Esophagus muscularis mucosa (tissue), 4 donors: ENCODE results near the gene PAPSS2.

Experiments
- CTCF ChIP-seq, 3 experiments: fragments of 200-600 bp in 2 of 3; fragments of 450-650 bp in 1 of 3; sonication (generic) in 2 of 3; IDR thresholded peaks; one replicate each; pipeline ENCODE4 v1.5.1; 2017 to 2019; ENCODE audit warnings: antibody characterized with exemption in 3 of 3, mild to moderate bottlenecking in 2 of 3, moderate library complexity in 1 of 3
- EP300 ChIP-seq: sonication (generic); formaldehyde crosslinking; IDR thresholded peaks from one replicate; pipeline ENCODE4 v1.6.1; 2017; ENCODE audit warnings: antibody characterized with exemption
- POLR2A ChIP-seq: fragments of 450-650 bp; IDR thresholded peaks from one replicate; pipeline ENCODE4 v1.6.1; 2017; ENCODE audit warnings: antibody characterized with exemption, moderate library complexity, mild to moderate bottlenecking, low read depth
- POLR2AphosphoS5 ChIP-seq, 2 donors: sonication (generic); formaldehyde crosslinking; IDR thresholded peaks; one replicate each; pipeline ENCODE4 v1.6.1; 2017; ENCODE audit warnings: antibody characterized with exemption in 2 of 2

GRCh38 chr10:87650838-87651589 is 8.7 kb upstream of the PAPSS2 start:
- no peak for TF ChIP-seq CTCF (IDR thresholded peaks at IDR 0.05)
- no peak for TF ChIP-seq POLR2A
- TF ChIP-seq POLR2AphosphoS5 (IDR thresholded peaks at IDR 0.05), result no peak
- TF ChIP-seq EP300, result no peak
